Activated CD8-positive, alpha-beta memory T cell treated with anti-CD3 and anti-CD28 coated beads, Interleukin-2, amount 10 ng/mL, durations not matched to agents 7 days and 5 days (primary cell): ENCODE results near the gene EXOC1L. TPM values are rescaled to one million over a fixed set of nuclear protein-coding genes. Genes with fewer than 3 reads are reported as not detected.
"Not testable (repeated sequence)": the region's sequence is repeated elsewhere in the genome, so short reads cannot be mapped to it uniquely, and the experiment has no call there.

Experiments used
- ATAC-seq: fragments of 150-1000 bp; cut with Tn5 transposase; one replicate; pipeline ENCODE4 v1.10.0; 2021; ENCODE audit warnings: moderate library complexity
- CTCF ChIA-PET: fragments of 350-600 bp; sonication (Branson Sonifier 250); formaldehyde crosslinking; loops from one replicate; lab custom pipeline; 2021; ENCODE audit warnings: antibody characterized with exemption; lab: Charles Lee
- DNase-seq: peaks from one replicate; pipeline ENCODE4 v3.0.0-alpha.2; 2020
- H3K27ac Mint-ChIP-seq: one replicate; pipeline ENCODE4 v1.8.0; 2021; ENCODE audit warnings: mild to moderate bottlenecking, mixed read lengths
- H3K27me3 Mint-ChIP-seq: one replicate; pipeline ENCODE4 v1.8.0; 2021; ENCODE audit warnings: mixed read lengths
- H3K36me3 Mint-ChIP-seq: one replicate; pipeline ENCODE4 v1.8.0; 2021; ENCODE audit warnings: mild to moderate bottlenecking, mixed read lengths
- H3K4me1 Mint-ChIP-seq: one replicate; pipeline ENCODE4 v1.8.0; 2021; ENCODE audit warnings: mixed read lengths
- H3K4me3 Mint-ChIP-seq: one replicate; pipeline ENCODE4 v1.8.0; 2021; ENCODE audit warnings: mild to moderate bottlenecking, moderate library complexity, mixed read lengths
- H3K9me3 Mint-ChIP-seq: one replicate; pipeline ENCODE4 v1.8.0; 2022; ENCODE audit warnings: low read depth, mixed read lengths
- total RNA-seq, 2 experiments: library from RNA; stranded (reverse); gene quantifications; one replicate each; pipeline ENCODE4 v1.2.3, GENCODE V29; 2021

Gene EXOC1L
- total RNA-seq, 2 experiments from 2014 or later = not detected

DNA sequence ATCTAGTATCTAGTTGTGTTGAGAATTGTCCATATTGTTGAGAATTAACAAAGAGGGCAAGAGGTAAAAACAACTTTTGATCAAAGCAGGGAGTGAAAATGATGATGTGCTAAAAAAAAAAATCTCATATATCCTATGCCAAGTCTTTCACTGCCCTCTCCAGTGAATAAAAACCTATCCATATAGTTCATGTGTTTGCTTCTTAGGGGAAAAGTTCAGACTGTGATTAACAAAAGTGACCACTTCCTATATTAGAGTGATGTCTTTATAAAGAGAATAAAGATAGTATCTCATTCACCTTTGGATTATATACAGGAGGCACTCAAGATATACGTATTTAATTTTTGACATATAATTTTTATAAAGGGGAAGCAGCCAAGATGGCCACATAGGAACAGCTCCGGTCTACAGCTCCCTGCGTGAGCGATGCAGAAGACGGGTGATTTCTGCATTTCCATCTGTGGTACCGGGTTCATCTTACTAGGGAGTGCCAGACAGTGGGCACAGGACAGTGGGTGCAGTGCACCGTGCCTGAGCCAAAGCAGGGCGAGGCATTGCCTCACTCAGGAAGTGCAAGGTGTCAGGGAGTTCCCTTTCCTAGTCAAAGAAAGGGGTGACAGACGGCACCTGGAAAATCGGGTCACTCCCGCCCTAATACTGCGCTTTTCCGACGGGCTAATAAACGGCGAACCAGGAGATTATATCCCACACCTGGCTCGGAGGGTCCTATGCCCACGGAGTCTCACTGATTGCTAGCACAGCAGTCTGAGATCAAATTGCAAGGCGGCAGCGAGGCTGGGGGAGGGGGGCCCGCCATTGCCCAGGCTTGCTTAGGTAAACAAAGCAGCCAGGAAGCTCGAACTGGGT is 22.0 kb downstream of the EXOC1L start:
- CTCF ChIA-PET = interaction anchor here (0.7 kb wide), 1 partner anchor 11 kb away, joined by 3 read pairs; no protein-coding TSS in a partner anchor
- not testable (repeated sequence) for H3K4me3 Mint-ChIP-seq, H3K4me1 Mint-ChIP-seq, DNase-seq, H3K36me3 Mint-ChIP-seq, H3K9me3 Mint-ChIP-seq, ATAC-seq, H3K27ac Mint-ChIP-seq
- peaks cover 14% of the 10 kb centered on the region for H3K27me3 Mint-ChIP-seq

DNA sequence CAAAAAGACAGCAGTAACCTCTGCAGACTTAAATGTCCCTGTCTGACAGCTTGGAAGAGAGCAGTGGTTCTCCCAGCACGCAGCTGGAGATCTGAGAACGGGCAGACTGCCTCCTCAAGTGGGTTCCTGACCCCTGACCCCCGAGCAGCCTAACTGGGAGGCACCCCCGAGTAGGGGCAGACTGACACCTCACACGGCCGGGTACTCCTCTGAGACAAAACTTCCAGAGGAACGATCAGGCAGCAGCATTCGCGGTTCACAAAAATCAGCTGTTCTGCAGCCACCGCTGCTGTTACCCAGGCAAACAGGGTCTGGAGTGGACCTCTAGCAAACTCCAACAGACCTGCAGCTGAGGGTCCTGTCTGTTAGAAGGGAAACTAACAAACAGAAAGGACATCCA is 22.7 kb downstream of the EXOC1L start:
- CTCF ChIA-PET, H3K9me3 Mint-ChIP-seq, H3K27ac Mint-ChIP-seq, H3K36me3 Mint-ChIP-seq, H3K4me3 Mint-ChIP-seq, H3K27me3 Mint-ChIP-seq, ATAC-seq, H3K4me1 Mint-ChIP-seq, DNase-seq: not testable (repeated sequence)

DNA sequence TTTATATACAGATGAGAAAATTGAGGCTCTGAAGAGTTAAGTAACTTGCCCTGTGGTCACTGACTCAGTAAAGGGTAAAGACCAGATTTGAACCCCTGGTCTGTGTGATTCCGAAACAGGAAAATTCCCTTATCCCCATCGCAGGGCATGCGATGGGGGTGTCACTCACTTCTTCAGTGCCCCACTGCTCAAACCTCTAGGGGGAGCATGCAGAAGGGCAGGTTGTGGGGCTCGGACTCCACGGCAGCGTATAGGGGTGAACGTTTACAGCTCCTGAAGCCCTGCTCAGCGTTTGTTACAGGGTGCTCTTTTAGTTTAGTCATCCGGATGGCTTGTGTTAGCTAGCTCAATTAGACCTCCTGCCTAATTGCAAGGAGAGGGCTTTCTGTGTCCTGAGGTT is 30.1 kb downstream of the EXOC1L start:
- DNase-seq (no peak), ATAC-seq (no peak)
- Mint-ChIP-seq H3K27me3 (no peaks in the 10 kb centered on the region), H3K9me3 (no peaks in the 10 kb centered on the region), H3K27ac (no peak overlapping the region), H3K4me1 (peaks cover 19% of the 10 kb centered on the region), H3K4me3 (no peak overlapping the region), H3K36me3 (peaks cover 4% of the 10 kb centered on the region)
- CTCF ChIA-PET = interaction anchor here (1.8 kb wide), 1 partner anchor 17 kb away, joined by 4 read pairs; no protein-coding TSS in a partner anchor

DNA sequence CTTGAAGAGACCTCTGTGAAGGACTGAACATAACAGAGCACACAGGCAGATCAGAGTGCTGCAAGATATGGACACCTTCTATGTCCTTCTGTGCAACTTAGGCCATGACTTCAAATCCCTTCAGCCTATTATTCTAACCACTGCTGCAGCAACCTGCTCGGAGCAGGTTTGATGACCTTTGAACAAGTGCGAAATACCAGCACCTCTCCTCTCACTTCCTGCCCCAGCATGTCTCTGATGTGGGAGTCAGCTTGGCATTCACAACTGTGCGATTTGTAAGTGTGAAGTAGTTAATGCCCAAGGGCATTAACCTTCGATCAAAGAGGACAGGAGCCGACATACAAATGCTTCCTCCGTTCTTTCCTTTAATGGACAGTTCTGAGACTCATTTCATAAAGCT is 32.3 kb downstream of the EXOC1L start:
- H3K4me3 Mint-ChIP-seq = no peak overlapping the region

DNA sequence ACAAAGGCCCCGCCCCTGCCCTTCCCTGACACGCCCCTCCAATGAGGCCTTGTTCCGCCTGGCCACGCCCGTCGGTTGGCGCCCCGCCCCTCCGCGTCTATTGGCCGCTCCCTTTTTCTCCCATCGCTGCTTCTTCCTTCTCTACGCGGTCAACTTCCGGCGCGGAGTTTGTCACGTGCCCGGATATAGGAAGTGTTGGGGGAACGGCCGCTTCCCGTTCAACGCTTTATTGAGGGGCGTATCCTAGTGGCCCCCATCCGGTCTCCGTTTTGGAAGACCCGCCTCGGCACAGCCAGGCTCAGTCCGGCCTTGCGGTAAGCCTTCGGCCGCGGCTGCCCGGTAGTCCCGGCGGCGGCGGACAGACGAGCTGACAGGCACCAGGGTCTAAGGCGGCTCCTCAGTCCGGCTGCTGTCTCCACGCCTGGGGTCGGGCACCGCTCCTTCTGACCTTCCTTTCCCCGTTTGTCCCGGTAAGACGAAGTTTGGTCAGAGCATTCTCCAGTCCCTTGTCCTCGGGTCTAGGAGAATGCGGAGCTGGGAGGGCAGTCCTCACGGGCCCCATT is 34.0 kb downstream of the EXOC1L start, which contains the start of gene EXOC1:
TSS of gene EXOC1 (plus strand) at position 165 of the 563 bp plus-strand sequence. CDS start 4,676 bp downstream, outside the sequence.
- CTCF ChIA-PET = interaction anchor here (0.8 to 3.4 kb wide), 3 partner anchors 12 to 508 kb away, joined by 3 to 25 read pairs (median 3); partner anchors contain the start of genes CEP135 and SRD5A3
- Mint-ChIP-seq H3K36me3 (peaks cover 19% of the 10 kb centered on the region), H3K27me3 (no peaks in the 10 kb centered on the region), H3K27ac (peak within 1 kb of the TSS; percentile 88), H3K9me3 (peaks cover 4% of the 10 kb centered on the region), H3K4me3 (no peak within 1 kb of the TSS), H3K4me1 (peaks cover 26% of the 10 kb centered on the region)
- DNase-seq = peak; percentile 98
- peak; percentile 97 for ATAC-seq

More for the DNA sequence above, 32.3 kb downstream of the EXOC1L start:
- DNase-seq = no peak
- peaks cover 7% of the 10 kb centered on the region for H3K36me3 Mint-ChIP-seq
- CTCF ChIA-PET = no interaction called here
- H3K9me3 Mint-ChIP-seq = no peaks in the 10 kb centered on the region
- H3K27ac Mint-ChIP-seq = no peak overlapping the region
- H3K4me1 Mint-ChIP-seq = peaks cover 22% of the 10 kb centered on the region
- ATAC-seq = no peak
- no peaks in the 10 kb centered on the region for H3K27me3 Mint-ChIP-seq

DNA sequence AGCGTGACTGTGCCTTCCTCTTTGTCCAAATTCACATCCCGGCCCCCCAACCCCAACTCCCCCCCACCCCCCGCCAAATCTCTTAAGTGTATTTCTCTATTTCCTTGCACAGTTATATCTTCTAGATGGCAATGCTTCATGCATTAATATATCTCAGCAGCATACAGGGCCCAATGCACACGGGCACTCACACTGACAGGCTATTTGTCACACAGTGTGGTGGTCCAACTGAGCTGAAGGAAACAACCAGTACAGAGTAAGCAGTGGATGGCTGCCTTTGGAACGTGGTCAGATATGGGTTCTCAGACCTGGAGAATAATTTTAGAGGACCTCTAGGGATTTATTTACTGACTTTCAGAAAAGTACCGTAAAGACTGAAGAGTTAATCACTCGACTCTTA is 34.5 kb downstream of the EXOC1L start:
- CTCF ChIA-PET = interaction anchor here (0.8 to 3.4 kb wide), 2 partner anchors 12 to 95 kb away, joined by 3 to 25 read pairs; partner anchors contain the start of gene CEP135
- Mint-ChIP-seq H3K4me1 (peaks cover 26% of the 10 kb centered on the region), H3K4me3 (no peak overlapping the region), H3K36me3 (peaks cover 22% of the 10 kb centered on the region), H3K27ac (peak overlapping the region; percentile 69), H3K27me3 (no peaks in the 10 kb centered on the region), H3K9me3 (peaks cover 4% of the 10 kb centered on the region)
- ATAC-seq (no peak), DNase-seq (no peak)

DNA sequence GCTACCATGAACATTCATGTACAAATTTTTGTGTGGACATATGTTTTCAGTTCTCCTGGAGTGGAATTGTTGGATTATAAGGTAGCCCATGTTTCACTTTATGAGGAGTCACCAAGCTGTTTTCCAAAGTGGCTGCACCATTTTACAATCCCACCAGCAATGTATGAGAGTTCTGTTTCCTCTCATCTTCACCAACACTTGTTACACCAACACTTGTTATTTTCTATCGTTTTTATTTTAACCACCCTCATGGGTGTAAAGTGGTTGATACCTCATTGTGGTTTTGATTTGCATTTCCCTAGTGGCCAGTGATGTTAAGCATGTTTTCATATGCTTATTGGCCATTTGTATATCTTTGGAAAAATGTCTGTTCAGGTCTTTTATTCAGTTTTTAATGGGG is 38.0 kb downstream of the EXOC1L start:
- H3K27me3 Mint-ChIP-seq = no peaks in the 10 kb centered on the region
- H3K9me3 Mint-ChIP-seq = peaks cover 4% of the 10 kb centered on the region
- peaks cover 14% of the 10 kb centered on the region for H3K4me1 Mint-ChIP-seq
- CTCF ChIA-PET = no interaction called here
- ATAC-seq = no peak
- DNase-seq = no peak
- H3K4me3 Mint-ChIP-seq = no peak overlapping the region
- H3K27ac Mint-ChIP-seq = no peak overlapping the region
- peaks cover 29% of the 10 kb centered on the region for H3K36me3 Mint-ChIP-seq

DNA sequence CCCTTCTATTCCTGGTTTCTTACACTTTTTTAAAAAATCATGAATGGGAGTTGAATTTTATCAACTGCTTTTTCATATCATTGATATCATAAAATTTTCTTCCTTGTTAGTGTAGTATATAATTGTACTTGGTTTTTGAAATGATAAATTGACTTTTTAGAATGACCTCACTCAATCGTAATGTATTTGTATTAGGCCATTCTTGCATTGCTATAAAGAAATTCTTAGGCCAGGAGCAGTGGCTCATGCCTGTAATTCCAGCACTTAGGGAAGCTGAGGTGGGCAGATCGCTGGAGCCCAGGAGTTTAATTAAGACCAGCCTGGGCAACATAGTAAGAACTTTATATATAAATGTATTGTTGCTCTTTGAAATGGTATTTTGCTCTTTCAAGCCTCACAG is 40.1 kb downstream of the EXOC1L start:
- H3K4me3 Mint-ChIP-seq = no peak overlapping the region
- peaks cover 7% of the 10 kb centered on the region for H3K4me1 Mint-ChIP-seq
- CTCF ChIA-PET = no interaction called here
- H3K36me3 Mint-ChIP-seq = peaks cover 26% of the 10 kb centered on the region
- H3K27ac Mint-ChIP-seq = no peak overlapping the region
- H3K9me3 Mint-ChIP-seq = peaks cover 4% of the 10 kb centered on the region
- DNase-seq (no peak), ATAC-seq (no peak)
- no peaks in the 10 kb centered on the region for H3K27me3 Mint-ChIP-seq

DNA sequence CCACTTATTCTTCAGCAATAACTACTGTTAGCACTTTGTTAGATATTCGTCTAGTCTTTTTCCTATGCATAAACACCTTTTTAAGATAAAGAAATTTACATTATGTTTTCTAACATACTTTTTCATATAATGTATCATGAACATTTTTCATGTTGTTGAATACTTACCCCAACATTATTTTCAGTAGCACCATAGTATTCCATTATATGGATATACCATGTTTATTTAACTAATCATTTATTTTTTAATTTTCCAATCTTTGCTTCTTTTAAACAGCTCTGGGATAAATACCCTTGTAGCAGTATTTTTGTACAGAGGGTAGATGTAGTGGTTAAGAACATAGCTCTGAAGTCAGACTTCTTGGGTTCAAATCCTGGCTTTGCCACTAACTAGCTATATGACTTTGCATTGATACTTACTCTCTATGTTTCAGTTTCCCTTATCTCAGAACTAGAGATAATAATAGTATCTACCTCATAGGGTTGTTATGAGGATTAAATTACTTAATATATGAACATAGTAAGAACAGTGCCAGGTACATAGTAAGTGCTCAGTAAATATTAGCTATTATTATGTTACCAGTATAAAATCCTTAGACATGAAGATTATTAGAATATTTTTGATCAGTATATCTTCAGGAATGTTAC is 45.1 kb downstream of the EXOC1L start:
- Mint-ChIP-seq H3K9me3 (no peaks in the 10 kb centered on the region), H3K27me3 (no peaks in the 10 kb centered on the region), H3K4me3 (no peak overlapping the region), H3K36me3 (peaks cover 24% of the 10 kb centered on the region), H3K27ac (no peak overlapping the region), H3K4me1 (peaks cover 21% of the 10 kb centered on the region)
- CTCF ChIA-PET = interaction anchor here (2.5 to 4.6 kb wide), 2 partner anchors 10 to 84 kb away, joined by 9 to 25 read pairs; partner anchors contain the start of genes CEP135 and EXOC1
- no peak for ATAC-seq
- no peak for DNase-seq

DNA sequence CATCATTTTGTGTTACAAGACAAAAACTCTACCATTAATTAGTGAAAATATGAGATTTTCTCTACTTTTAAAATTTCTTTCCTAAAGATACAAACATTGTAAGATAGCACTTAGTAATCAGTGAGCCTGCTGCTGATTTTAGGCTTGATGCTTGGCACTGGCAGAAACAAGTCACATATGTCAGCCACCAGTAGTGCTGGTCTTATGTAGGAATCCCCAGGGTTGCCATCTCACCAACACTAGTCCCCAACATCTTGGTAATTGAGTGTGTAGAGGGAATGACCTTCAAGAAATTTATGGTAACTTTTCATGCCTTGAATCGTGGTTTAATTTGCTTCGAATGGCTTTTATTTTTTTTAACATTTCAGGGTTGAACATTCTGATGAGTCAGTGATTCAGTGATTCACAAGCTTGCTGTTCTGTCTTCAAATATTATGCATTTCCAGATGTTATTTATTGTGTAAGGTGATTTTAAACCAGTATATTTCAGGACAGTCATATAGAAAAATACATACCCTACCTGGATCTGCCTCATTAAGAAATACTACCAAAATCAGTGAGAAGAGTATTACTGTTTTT is 45.7 kb downstream of the EXOC1L start:
- Mint-ChIP-seq H3K27ac (peak overlapping the region; percentile 29), H3K27me3 (no peaks in the 10 kb centered on the region), H3K36me3 (peaks cover 20% of the 10 kb centered on the region)

DNA sequence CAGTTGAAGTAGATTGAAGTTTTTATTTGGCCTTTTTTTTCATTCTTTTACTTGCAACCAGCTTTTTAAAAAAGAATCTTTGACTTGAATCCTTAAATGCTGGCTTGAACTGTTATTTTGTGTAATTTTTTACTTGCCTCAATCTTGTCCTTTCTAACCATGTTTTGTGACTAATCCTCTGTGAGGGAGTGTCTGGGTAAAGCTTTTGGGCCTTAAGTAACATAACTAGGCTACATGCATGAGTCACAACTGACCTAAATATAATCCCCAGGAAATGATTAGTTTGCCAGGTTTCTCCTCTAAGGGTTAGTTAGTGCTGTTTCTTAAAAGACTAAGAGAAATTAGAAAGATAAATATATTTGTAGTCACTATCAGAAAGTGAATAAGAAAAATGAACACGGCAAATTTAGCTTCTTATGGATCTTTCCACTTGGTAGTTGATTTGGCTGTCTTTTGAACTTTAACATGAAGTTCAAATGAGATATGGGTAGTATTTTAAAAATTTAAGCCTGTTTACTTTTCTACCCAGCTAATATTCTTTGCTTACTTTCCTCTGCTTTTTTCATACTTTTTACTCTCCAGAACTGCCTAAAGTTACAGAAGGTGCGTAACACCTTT is 46.8 kb downstream of the EXOC1L start:
- peak overlapping the region; percentile 62 for H3K27ac Mint-ChIP-seq
- ATAC-seq = peak; percentile 81
- H3K9me3 Mint-ChIP-seq = no peaks in the 10 kb centered on the region

More for the DNA sequence above, 45.7 kb downstream of the EXOC1L start:
- Mint-ChIP-seq H3K4me3 (no peak overlapping the region), H3K9me3 (no peaks in the 10 kb centered on the region), H3K4me1 (peaks cover 26% of the 10 kb centered on the region)
- CTCF ChIA-PET = interaction anchor here (1.3 to 4.6 kb wide), 3 partner anchors 11 to 519 kb away, joined by 6 to 25 read pairs (median 9); partner anchors contain the start of genes CEP135, EXOC1 and SRD5A3
- DNase-seq (no peak), ATAC-seq (no peak)

DNA sequence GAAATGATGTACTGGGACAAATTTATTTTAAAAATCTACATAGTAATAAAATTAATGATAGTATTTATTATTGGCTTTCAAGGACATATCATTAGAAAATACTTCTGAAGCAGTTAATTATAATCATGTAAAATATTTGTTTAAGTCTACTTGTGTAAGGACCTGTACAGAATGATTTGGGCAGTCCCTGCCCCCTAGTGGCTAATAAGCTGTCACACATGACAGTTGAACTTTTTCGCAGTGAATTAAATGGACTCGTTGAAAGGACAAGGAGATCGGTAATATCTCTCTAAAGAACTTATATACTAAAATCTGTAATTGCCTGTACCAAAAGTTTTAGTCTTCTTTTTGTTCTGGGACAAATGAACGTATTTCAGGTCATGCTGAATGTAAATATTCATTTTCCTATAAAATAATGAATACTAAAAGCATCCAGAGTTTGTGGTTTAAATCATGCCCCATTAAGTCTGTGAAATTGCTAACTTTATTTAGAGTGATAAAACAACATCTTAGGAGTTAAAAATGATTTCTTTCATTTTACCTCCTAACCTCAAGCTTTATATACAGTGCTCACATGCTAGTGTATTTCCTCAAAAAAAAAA is 47.5 kb downstream of the EXOC1L start:
- ATAC-seq = peak; percentile 84
- Mint-ChIP-seq H3K9me3 (no peaks in the 10 kb centered on the region), H3K36me3 (peaks cover 25% of the 10 kb centered on the region), H3K4me1 (peaks cover 26% of the 10 kb centered on the region), H3K27ac (peak overlapping the region; percentile 62), H3K4me3 (no peak overlapping the region), H3K27me3 (no peaks in the 10 kb centered on the region)
- CTCF ChIA-PET = interaction anchor here (0.7 to 4.6 kb wide), 6 partner anchors 13 to 521 kb away, joined by 3 to 25 read pairs (median 5); partner anchors contain the start of genes CEP135, EXOC1 and SRD5A3
- DNase-seq = no peak

More for the DNA sequence above, 46.8 kb downstream of the EXOC1L start:
- Mint-ChIP-seq H3K27me3 (no peaks in the 10 kb centered on the region), H3K4me3 (no peak overlapping the region), H3K4me1 (peaks cover 26% of the 10 kb centered on the region), H3K36me3 (peaks cover 25% of the 10 kb centered on the region)
- CTCF ChIA-PET = interaction anchor here (0.9 to 4.6 kb wide), 5 partner anchors 11 to 521 kb away, joined by 3 to 25 read pairs (median 6); partner anchors contain the start of genes CEP135, EXOC1 and SRD5A3
- no peak for DNase-seq
